Esophagus muscularis mucosa (tissue), 3 donors: ENCODE data around the gene GPS1.

ENCODE experiments used
- CTCF ChIP-seq, 3 experiments: fragments of 200-600 bp in 2 of 3; fragments of 450-650 bp in 1 of 3; sonication (generic) in 2 of 3; IDR thresholded peaks; one replicate each; pipeline ENCODE4 v1.5.1; 2017 to 2019; ENCODE audit warnings: antibody characterized with exemption in 3 of 3, mild to moderate bottlenecking in 2 of 3, moderate library complexity in 1 of 3
- POLR2A ChIP-seq: fragments of 450-650 bp; IDR thresholded peaks from one replicate; pipeline ENCODE4 v1.6.1; 2017; ENCODE audit warnings: antibody characterized with exemption, moderate library complexity, mild to moderate bottlenecking, low read depth

- TF ChIP-seq CTCF (IDR thresholded peaks at IDR 0.05) (no peak), POLR2A (no peak)
These were observed 4.8 kb upstream of the GPS1 start for GRCh38 chr17:82046903-82047302.
